Body of pancreas (tissue), 4 donors: ENCODE measurements around the gene RFX4.

Experiments used
- CTCF ChIP-seq, 7 experiments: fragments of 450-650 bp in 4 of 7; fragments of 200-600 bp in 3 of 7; sonication (generic) in 3 of 7; IDR thresholded peaks; one replicate each; pipeline ENCODE4 v1.5.1; 2016 to 2019; ENCODE audit warnings: antibody characterized with exemption in 7 of 7
- POLR2A ChIP-seq, 3 donors: fragments of 450-650 bp; IDR thresholded peaks; one replicate each; pipeline ENCODE4 v1.6.1; 2016; ENCODE audit warnings: antibody characterized with exemption in 3 of 3, mild to moderate bottlenecking in 2 of 3

DNA sequence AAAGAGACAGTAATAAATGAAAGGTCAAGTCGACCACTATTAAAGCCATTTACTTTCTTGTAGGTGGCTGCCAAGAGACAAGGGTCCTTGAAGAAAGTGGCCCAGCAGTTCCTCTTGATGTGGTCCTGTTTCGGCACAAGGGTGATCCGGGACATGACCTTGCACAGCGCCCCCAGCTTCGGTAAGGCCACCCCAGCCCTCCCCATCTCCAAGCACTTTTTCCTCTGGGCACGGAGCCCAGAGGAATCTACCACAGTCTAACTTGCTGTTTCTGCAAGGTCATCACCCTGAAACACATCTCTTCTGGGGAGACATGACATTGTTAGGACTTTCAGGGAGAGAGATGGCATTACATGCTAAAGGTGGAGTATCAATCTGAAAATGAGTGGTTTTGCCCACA is 137.9 kb downstream of the RFX4 start:
- TF ChIP-seq POLR2A (IDR thresholded peaks at IDR 0.05): no peak
- TF ChIP-seq CTCF (IDR thresholded peaks at IDR 0.05): no peak
